H1 (cell line): ENCODE results near the gene TOMM7. TPM values are rescaled to one million over a fixed set of nuclear protein-coding genes. Genes with fewer than 3 reads are reported as not detected.

ENCODE experiments used
- CTCF ChIA-PET: fragments of 300-600 bp; sonication (Branson Sonifier 250); formaldehyde crosslinking; loops from one replicate; lab custom pipeline; 2021; ENCODE audit not compliant: partially characterized antibody; lab: Charles Lee
- POLR2A ChIA-PET: fragments of 300-600 bp; sonication (Branson Sonifier 250); formaldehyde crosslinking; loops from one replicate; lab custom pipeline; 2021; ENCODE audit warnings: inconsistent platforms; ENCODE audit not compliant: partially characterized antibody; lab: Charles Lee
- DNase-seq, 2 experiments: peaks; one replicate each; pipeline versions ENCODE4 v3.0.0 to v3.0.0-alpha.2; 2010 to 2022; ENCODE audit warnings: low spot score in 2 of 2, low read depth in 1 of 2, mixed read lengths in 1 of 2
- FAIRE-seq: peaks from 2 replicates; lab custom pipeline; 2011; peaks lifted over from hg19 to GRCh38; lab: Jason Lieb, UNC
- H2AFZ ChIP-seq: 2 replicates; pipeline ENCODE4 v1.8.1; 2012; ENCODE audit warnings: low read length, inconsistent platforms
- H2AK5ac ChIP-seq: 2 replicates; pipeline ENCODE4 v1.6.1; 2013; ENCODE audit warnings: low read depth, low read length
- H2BK120ac ChIP-seq: replicated peaks from 2 replicates; pipeline ENCODE3; 2013; ENCODE audit warnings: low read depth, low read length, inconsistent platforms
- H2BK12ac ChIP-seq: 2 replicates; pipeline ENCODE4 v1.6.1; 2013; ENCODE audit warnings: low read depth, low read length
- H2BK15ac ChIP-seq: 2 replicates; pipeline ENCODE4 v1.6.1; 2013; ENCODE audit warnings: low read length
- H2BK20ac ChIP-seq: 2 replicates; pipeline ENCODE4 v1.6.1; 2013; ENCODE audit warnings: low read length
- H2BK5ac ChIP-seq: 2 replicates; pipeline ENCODE4 v1.6.1; 2013; ENCODE audit warnings: low read depth, low read length
- H3K14ac ChIP-seq: 2 replicates; pipeline ENCODE4 v1.6.1; 2013; ENCODE audit warnings: inconsistent platforms; ENCODE audit not compliant: insufficient read length
- H3K18ac ChIP-seq: 2 replicates; pipeline ENCODE4 v1.6.1; 2013; ENCODE audit warnings: low read length; ENCODE audit errors: extremely low read depth
- H3K23ac ChIP-seq: 2 replicates; pipeline ENCODE4 v1.6.1; 2013; ENCODE audit warnings: inconsistent platforms; ENCODE audit not compliant: insufficient read length
- H3K23me2 ChIP-seq: 2 replicates; pipeline ENCODE4 v1.6.1; 2013; ENCODE audit warnings: low read depth, low read length
- H3K27ac ChIP-seq: 2 replicates; pipeline ENCODE4 v1.6.1; 2011; ENCODE audit warnings: low read depth, low read length, inconsistent platforms
- H3K27me3 ChIP-seq, 4 experiments: replicated peaks in 1 of 4; 1 replicate in 1 of 4; 2 replicates in 3 of 4; pipeline versions ENCODE4 v1.6.1 to v1.8.1; 2011 to 2013; ENCODE audit warnings: low read length in 3 of 4, mild to moderate bottlenecking in 3 of 4, inconsistent platforms in 2 of 4, mixed read lengths in 2 of 4, moderate library complexity in 1 of 4; ENCODE audit not compliant: control insufficient read depth in 3 of 4, insufficient read depth in 3 of 4; ENCODE audit errors: extremely low read depth in 1 of 4
- H3K36me3 ChIP-seq, 4 experiments: 2 replicates each; pipeline versions ENCODE4 v1.6.1 to v1.8.1; 2011 to 2013; ENCODE audit warnings: mild to moderate bottlenecking in 4 of 4, low read length in 3 of 4, moderate library complexity in 2 of 4, control low read depth in 1 of 4, inconsistent platforms in 1 of 4; ENCODE audit not compliant: insufficient read depth in 4 of 4, control insufficient read depth in 2 of 4
- H3K4ac ChIP-seq: replicated peaks from 2 replicates; pipeline ENCODE3; 2013; ENCODE audit warnings: low read length, low read depth, mixed read lengths, inconsistent platforms; ENCODE audit not compliant: insufficient read length
- H3K4me1 ChIP-seq, 4 experiments: replicated peaks in 1 of 4; 1 replicate in 1 of 4; 2 replicates in 3 of 4; pipeline versions ENCODE4 v1.6.1 to v1.8.1; 2011 to 2013; ENCODE audit warnings: low read length in 3 of 4, inconsistent platforms in 2 of 4, mixed read lengths in 1 of 4; ENCODE audit not compliant: insufficient read depth in 4 of 4, control insufficient read depth in 3 of 4
- H3K4me2 ChIP-seq, 2 experiments: 2 replicates each; pipeline versions ENCODE4 v1.6.1 to v1.8.1; 2011 to 2013; ENCODE audit warnings: low read depth in 2 of 2, low read length in 2 of 2, control low read depth in 1 of 2, inconsistent platforms in 1 of 2, mild to moderate bottlenecking in 1 of 2; ENCODE audit not compliant: insufficient read depth in 1 of 2
- H3K4me3 ChIP-seq, 4 experiments: fragments of 200-600, 300-600 bp in 1 of 4; sonication (generic), shearing (Covaris generic), sonication (Bioruptor Twin) in 1 of 4; 2 replicates each; pipeline versions ENCODE4 v1.5.1 to v1.8.1; 2011 to 2016; ENCODE audit warnings: low read length in 4 of 4, low read depth in 3 of 4, control low read depth in 2 of 4, inconsistent platforms in 2 of 4, mild to moderate bottlenecking in 2 of 4, mixed read lengths in 1 of 4, moderate library complexity in 1 of 4; ENCODE audit not compliant: insufficient read depth in 2 of 4; ENCODE audit errors: extremely low read depth in 1 of 4
- H3K56ac ChIP-seq: replicated peaks from 2 replicates; pipeline ENCODE3; 2013; ENCODE audit warnings: low read depth, mild to moderate bottlenecking, mixed read lengths, low read length, inconsistent platforms; ENCODE audit not compliant: insufficient read length
- H3K79me1 ChIP-seq: 2 replicates; pipeline ENCODE4 v1.6.1; 2013; ENCODE audit warnings: low read depth, low read length, control low read depth
- H3K79me2 ChIP-seq, 2 experiments: 2 replicates each; pipeline versions ENCODE4 v1.6.1 to v1.8.1; 2012 to 2013; ENCODE audit warnings: low read length in 2 of 2, mild to moderate bottlenecking in 2 of 2, inconsistent platforms in 1 of 2; ENCODE audit not compliant: insufficient read depth in 2 of 2, control insufficient read depth in 1 of 2
- H3K9ac ChIP-seq, 4 experiments: replicated peaks in 1 of 4; 1 replicate in 1 of 4; 2 replicates in 3 of 4; pipeline versions ENCODE4 v1.6.1 to v1.8.1; 2011 to 2013; ENCODE audit warnings: low read depth in 3 of 4, low read length in 3 of 4, control low read depth in 2 of 4, mild to moderate bottlenecking in 2 of 4, moderate library complexity in 2 of 4, inconsistent platforms in 1 of 4; ENCODE audit errors: extremely low read depth in 1 of 4
- H3K9me3 ChIP-seq, 2 experiments: 2 replicates each; pipeline versions ENCODE4 v1.6.1 to v1.8.1; 2012 to 2013; ENCODE audit warnings: mild to moderate bottlenecking in 2 of 2, moderate library complexity in 2 of 2, control low read depth in 1 of 2, inconsistent platforms in 1 of 2, low read depth in 1 of 2, low read length in 1 of 2, mixed read lengths in 1 of 2; ENCODE audit not compliant: insufficient read depth in 2 of 2
- H4K20me1 ChIP-seq, 2 experiments: replicated peaks in 1 of 2; 2 replicates each; pipeline versions ENCODE3 to v1.8.1; 2011 to 2013; ENCODE audit warnings: inconsistent platforms in 2 of 2, low read length in 2 of 2, mild to moderate bottlenecking in 1 of 2; ENCODE audit not compliant: insufficient read depth in 2 of 2, control insufficient read depth in 1 of 2
- H4K5ac ChIP-seq: 2 replicates; pipeline ENCODE4 v1.6.1; 2013; ENCODE audit warnings: low read length, low read depth, mixed read lengths, inconsistent platforms; ENCODE audit not compliant: insufficient read length
- H4K8ac ChIP-seq: 2 replicates; pipeline ENCODE4 v1.8.0; 2013; ENCODE audit warnings: mild to moderate bottlenecking, moderate library complexity, low read length, inconsistent platforms; ENCODE audit not compliant: insufficient read depth; ENCODE audit errors: extremely low read depth
- H4K91ac ChIP-seq: replicated peaks from 2 replicates; pipeline ENCODE3; 2013; ENCODE audit warnings: low read length, mixed read lengths, inconsistent platforms; ENCODE audit not compliant: insufficient read length
- EP300 ChIP-seq, 2 experiments: IDR thresholded peaks; 1 replicate in 1 of 2; 2 replicates in 1 of 2; pipeline ENCODE4 v1.6.1; 2011 to 2012; ENCODE audit warnings: low read depth in 2 of 2, low read length in 2 of 2, mild to moderate bottlenecking in 2 of 2, borderline replicate concordance in 1 of 2, inconsistent platforms in 1 of 2, moderate library complexity in 1 of 2
- POLR2A ChIP-seq, 2 experiments: IDR thresholded peaks; 1 replicate in 1 of 2; 2 replicates in 1 of 2; pipeline ENCODE4 v1.6.1; 2011; ENCODE audit warnings: low read depth in 2 of 2, low read length in 2 of 2, mild to moderate bottlenecking in 2 of 2; ENCODE audit errors: control extremely low read depth in 1 of 2
- POLR2AphosphoS5 ChIP-seq: IDR thresholded peaks from 2 replicates; pipeline ENCODE4 v1.6.1; 2011; ENCODE audit warnings: low read depth, low read length
- WGBS, 2 experiments: shearing (Covaris generic) in 1 of 2; methylation state at CpG; one replicate each; pipeline versions ENCODE4 v1.1.6 to v1.1.7; 2013 to 2015; ENCODE audit warnings: low lambda C conversion rate in 2 of 2, mixed read lengths in 2 of 2, inconsistent platforms in 1 of 2, low coverage in 1 of 2, missing lambda C conversion rate in 1 of 2; ENCODE audit not compliant: insufficient replicate concordance in 2 of 2, insufficient coverage in 1 of 2, insufficient read length in 1 of 2; ENCODE audit errors: extremely low coverage in 1 of 2, missing lambda C conversion rate in 1 of 2; 5-methylcytosine and 5-hydroxymethylcytosine counted together
- polyA plus RNA-seq, 7 experiments: library from polyadenylated mRNA; depleted of rRNA in 3 of 7; stranded (reverse) in 5 of 7; unstranded in 2 of 7; fragments of >200 nt in 5 of 7; fragments of 200-250 nt in 2 of 7; gene quantifications; 1 replicate in 5 of 7; 2 replicates in 1 of 7; 4 replicates in 1 of 7; pipeline versions ENCODE4 v1.2.1 to v1.2.3, GENCODE V29; 2011 to 2013; ENCODE audit warnings: missing spikeins in 2 of 7, mixed read lengths in 2 of 7
- total RNA-seq: library from RNA; stranded (reverse); fragmentation: NEBNext Ultra II Directional; extraction: Animal tissue kit (Norgen Biotek cat#: 25700); gene quantifications from 2 replicates; pipeline ENCODE4 v1.2.1, GENCODE V29; 2021

TOMM7 gene
- total and polyA plus RNA-seq, 2 of the 8 experiments (the other 6 are each of a cell fraction or from before 2014, with no cell fraction given) = 389 to 508 TPM

DNA sequence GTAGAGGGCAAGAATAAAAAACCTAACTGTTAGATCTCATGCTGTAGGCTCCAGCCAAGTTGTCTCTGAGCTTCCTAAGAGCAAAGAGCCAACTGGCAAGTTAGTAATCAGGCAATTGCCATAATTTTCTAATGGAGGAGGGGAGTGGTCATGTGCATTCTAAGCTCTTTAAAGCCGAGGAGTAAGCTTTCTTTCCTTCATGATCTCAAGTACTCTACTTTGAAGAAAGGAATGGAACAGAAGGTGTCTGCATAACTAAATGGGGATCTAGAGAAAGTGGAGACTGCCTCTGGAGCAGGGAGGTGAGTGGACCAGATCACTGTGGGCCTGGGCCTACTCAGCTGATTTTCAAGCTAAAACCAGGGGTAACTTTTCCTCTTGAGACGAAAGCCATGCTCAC is 37.7 kb upstream of the TOMM7 start:
- POLR2A ChIA-PET = interaction anchor here (0.6 to 11.8 kb wide), 21 partner anchors 8 to 301 kb away, joined by 3 to 125 read pairs (median 4); partner anchors contain the start of gene TOMM7
- no peaks in the 10 kb centered on the region for H3K23me2 ChIP-seq
- no peaks in the 10 kb centered on the region for H3K27me3 ChIP-seq
- no peak overlapping the region for H3K27ac ChIP-seq
- no peak overlapping the region for H3K56ac ChIP-seq
- H2AFZ ChIP-seq = no peak overlapping the region
- no peak overlapping the region for H2BK20ac ChIP-seq
- H3K79me2 ChIP-seq = peaks cover 0 to 2% of the 10 kb centered on the region in 2 experiments; a peak in 2 of 4 replicates
- no peak overlapping the region for H3K9ac ChIP-seq
- H2BK120ac ChIP-seq = no peak overlapping the region
- H3K14ac ChIP-seq = no peak overlapping the region
- H3K4me2 ChIP-seq = no peak overlapping the region
- H3K23ac ChIP-seq = no peak overlapping the region
- no peak overlapping the region for H2AK5ac ChIP-seq
- no peaks in the 10 kb centered on the region for H3K9me3 ChIP-seq
- H4K91ac ChIP-seq = no peak overlapping the region
- H3K18ac ChIP-seq = no peak overlapping the region
- H3K36me3 ChIP-seq = peaks cover 2 to 68% (median 27%) of the 10 kb centered on the region in 4 experiments; a peak in 7 of 8 replicates
- no peaks in the 10 kb centered on the region for H4K20me1 ChIP-seq
- no peak overlapping the region for H2BK12ac ChIP-seq
- CTCF ChIA-PET = interaction anchor here (0.7 to 3.8 kb wide), 44 partner anchors 9 to 303 kb away, joined by 3 to 28 read pairs (median 4); partner anchors contain the start of gene IL6
- H4K8ac ChIP-seq = no peak overlapping the region
- no peak overlapping the region for H2BK15ac ChIP-seq
- no peak overlapping the region for H3K4ac ChIP-seq
- 92% methylated on average over 2 of the region's 2 CpGs; no CpG with 5 or more reads in 1 of the 2 experiments for WGBS, 2 experiments
- H3K4me1 ChIP-seq = peaks cover 0 to 17% (median 3%) of the 10 kb centered on the region in 4 experiments; a peak in 6 of 7 replicates
- no peak overlapping the region for H4K5ac ChIP-seq
- FAIRE-seq = no peak
- no peak for DNase-seq
- H3K79me1 ChIP-seq = 0 out of 2 replicates have a peak, but pooled peaks cover 2% of the 10 kb centered on the region
- peak in 1 of 2 experiments; percentile 52; a peak in 1 of 3 replicates for TF ChIP-seq POLR2A (IDR thresholded peaks at IDR 0.05; ENCODE audit: control extremely low read depth in 1 of 2, low read depth in 2 of 2, low read length in 2 of 2)
- peak; percentile 61; the same call in 1 of the 2 replicates for TF ChIP-seq POLR2AphosphoS5
- TF ChIP-seq EP300 (IDR thresholded peaks at IDR 0.05; ENCODE audit: borderline replicate concordance in 1 of 2, low read depth in 2 of 2, low read length in 2 of 2) = no peak
- no peak overlapping the region for H2BK5ac ChIP-seq
- no peak overlapping the region for H3K4me3 ChIP-seq
